MCF 10A (cell line): ENCODE measurements around the gene CDK1. TPM values are rescaled to one million over a fixed set of nuclear protein-coding genes. Genes with fewer than 3 reads are reported as not detected.

Experiments
- BruUV-seq: library from RNA; stranded (reverse); fragments of 400-500 nt; replicated peaks from 2 replicates; lab custom pipeline; 2021; lab: Mats Ljungman, UMichigan
- CTCF ChIA-PET: fragments of 300-600 bp; sonication (Branson Sonifier 250); formaldehyde crosslinking; extraction: SDS; loops from one replicate; lab custom pipeline; 2021; ENCODE audit warnings: antibody characterized with exemption, inconsistent platforms; lab: Yijun Ruan, JAX
- POLR2A ChIA-PET: fragments of 300-600, 350-650 bp; sonication (Branson Sonifier 250); formaldehyde crosslinking; extraction: SDS; loops from one replicate; lab custom pipeline; 2020; ENCODE audit warnings: antibody characterized with exemption, inconsistent platforms; lab: Yijun Ruan, JAX
- DNase-seq: peaks from one replicate; pipeline ENCODE4 v3.0.0-alpha.2; 2018; ENCODE audit not compliant: unreplicated experiment
- H3K27ac Mint-ChIP-seq: one replicate; pipeline ENCODE4 v1.8.0; 2022; ENCODE audit warnings: mild to moderate bottlenecking, low read depth, mixed read lengths; ENCODE audit not compliant: unreplicated experiment
- H3K27me3 Mint-ChIP-seq: one replicate; pipeline ENCODE4 v1.8.0; 2022; ENCODE audit warnings: mixed read lengths; ENCODE audit not compliant: insufficient read depth, unreplicated experiment
- H3K36me3 Mint-ChIP-seq: one replicate; pipeline ENCODE4 v1.8.0; 2022; ENCODE audit warnings: mild to moderate bottlenecking, moderate library complexity, mixed read lengths; ENCODE audit not compliant: insufficient read depth, unreplicated experiment
- H3K4me1 Mint-ChIP-seq: one replicate; pipeline ENCODE4 v1.8.0; 2022; ENCODE audit warnings: mixed read lengths; ENCODE audit not compliant: insufficient read depth, unreplicated experiment
- H3K4me3 Mint-ChIP-seq: one replicate; pipeline ENCODE4 v1.8.0; 2022; ENCODE audit warnings: mild to moderate bottlenecking, moderate library complexity, mixed read lengths; ENCODE audit not compliant: unreplicated experiment
- H3K9me3 Mint-ChIP-seq: one replicate; pipeline ENCODE4 v1.8.0; 2022; ENCODE audit warnings: mixed read lengths; ENCODE audit not compliant: unreplicated experiment
- CTCF ChIP-seq: fragments of 200-600 bp; IDR thresholded peaks from one replicate; pipeline ENCODE4 v1.8.0; 2022; ENCODE audit warnings: antibody characterized with exemption, mild to moderate bottlenecking; ENCODE audit not compliant: unreplicated experiment
- intact Hi-C: fragments of 100-400 bp; cut with micrococcal nuclease; formaldehyde crosslinking; loops from 2 replicates; pipeline ENCODE4 v1.14.1; 2022
- total RNA-seq: library from RNA; stranded (reverse); gene quantifications from 2 replicates; pipeline ENCODE4 v1.2.3, GENCODE V29; 2022

The CDK1 gene
- total RNA-seq, 1 experiment from 2014 or later, result 48.8 TPM

DNA sequence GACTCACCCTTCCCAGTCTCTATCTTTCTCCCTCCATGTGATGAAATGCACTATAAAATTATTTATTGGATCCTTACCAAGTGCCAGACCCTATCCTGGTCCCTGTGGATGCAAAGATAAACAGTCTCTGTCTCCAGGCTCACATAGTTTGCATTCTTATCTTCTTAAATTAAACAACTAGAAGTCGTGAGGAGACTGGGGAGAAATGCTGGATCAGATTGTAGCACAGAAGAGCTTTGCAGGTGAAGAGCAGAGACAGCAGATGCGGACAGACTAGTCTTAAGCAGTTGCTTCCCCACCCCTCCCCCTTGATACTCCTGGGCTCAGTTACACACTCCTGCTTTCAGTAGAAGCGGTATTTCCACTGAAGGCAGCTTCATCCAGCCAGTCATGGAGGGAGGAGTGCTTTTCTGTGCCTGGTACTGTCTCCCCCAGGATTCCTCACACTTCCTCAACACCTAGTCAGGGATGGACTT lies 20.8 kb upstream of the CDK1 start:
- Mint-ChIP-seq H3K27me3 (no peaks in the 10 kb centered on the region), H3K36me3 (no peaks in the 10 kb centered on the region), H3K9me3 (no peaks in the 10 kb centered on the region), H3K4me3 (no peak overlapping the region), H3K4me1 (peaks cover 13% of the 10 kb centered on the region), H3K27ac (no peak overlapping the region)
- intact Hi-C loops, result no loop called here
- BruUV-seq, result no TSS peak
- POLR2A ChIA-PET, result interaction anchor here (0.6 to 1.2 kb wide), 3 partner anchors 18 to 455 kb away, joined by 3 to 4 read pairs (median 3); no protein-coding TSS in a partner anchor
- no peak for DNase-seq
- TF ChIP-seq CTCF, result no peak
- CTCF ChIA-PET, result interaction anchor here (0.6 to 1.6 kb wide), 4 partner anchors 9 to 312 kb away, joined by 3 to 5 read pairs (median 4); no protein-coding TSS in a partner anchor

DNA sequence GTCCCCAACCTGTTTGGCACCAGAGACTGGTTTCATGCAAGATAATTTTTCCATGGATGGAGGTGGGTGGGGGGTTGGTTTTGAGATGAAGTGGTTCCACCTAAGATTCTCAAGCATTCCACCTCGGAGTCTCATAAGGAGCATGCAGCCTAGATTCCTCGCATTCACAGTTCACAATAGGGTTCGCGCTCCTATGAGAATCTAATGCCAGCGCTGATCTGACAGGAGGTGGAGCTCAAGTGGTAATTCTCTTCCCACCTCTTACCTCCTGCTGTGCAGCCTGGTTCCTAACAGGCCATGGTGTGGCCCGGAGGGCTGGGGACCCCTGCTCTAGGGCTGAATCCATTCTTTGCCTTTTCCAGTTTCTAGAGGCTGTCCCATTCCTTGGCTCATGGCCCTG lies 19.1 kb upstream of the CDK1 start:
- ChIA-PET POLR2A (no interaction called here), CTCF (interaction anchor here (0.6 to 2.8 kb wide), 3 partner anchors 10 to 77 kb away, joined by 3 to 7 read pairs (median 3); no protein-coding TSS in a partner anchor)
- DNase-seq, result no peak
- Mint-ChIP-seq H3K9me3 (no peaks in the 10 kb centered on the region), H3K4me1 (peaks cover 13% of the 10 kb centered on the region), H3K36me3 (no peaks in the 10 kb centered on the region), H3K4me3 (no peak overlapping the region), H3K27ac (no peak overlapping the region), H3K27me3 (no peaks in the 10 kb centered on the region)
- intact Hi-C loops, result no loop called here
- TF ChIP-seq CTCF, result no peak
- no TSS peak for BruUV-seq

GRCh38 chr10:60760711-60761210 lies 17.5 kb upstream of the CDK1 start:
- no peak for TF ChIP-seq CTCF
- H3K4me3 Mint-ChIP-seq, result no peak overlapping the region
- H3K9me3 Mint-ChIP-seq, result peaks cover 8% of the 10 kb centered on the region
- intact Hi-C loops, result no loop called here
- no TSS peak for BruUV-seq
- H3K36me3 Mint-ChIP-seq, result no peaks in the 10 kb centered on the region
- H3K27ac Mint-ChIP-seq, result peak overlapping the region; percentile 35
- H3K27me3 Mint-ChIP-seq, result no peaks in the 10 kb centered on the region
- POLR2A ChIA-PET, result interaction anchor here (0.6 to 2.0 kb wide), 13 partner anchors 10 to 617 kb away, joined by 3 to 11 read pairs (median 4); no protein-coding TSS in a partner anchor
- peak; percentile 20 for DNase-seq
- CTCF ChIA-PET, result interaction anchor here (0.6 to 2.8 kb wide), 9 partner anchors 9 to 952 kb away, joined by 3 to 7 read pairs (median 3); no protein-coding TSS in a partner anchor
- peaks cover 13% of the 10 kb centered on the region for H3K4me1 Mint-ChIP-seq

DNA sequence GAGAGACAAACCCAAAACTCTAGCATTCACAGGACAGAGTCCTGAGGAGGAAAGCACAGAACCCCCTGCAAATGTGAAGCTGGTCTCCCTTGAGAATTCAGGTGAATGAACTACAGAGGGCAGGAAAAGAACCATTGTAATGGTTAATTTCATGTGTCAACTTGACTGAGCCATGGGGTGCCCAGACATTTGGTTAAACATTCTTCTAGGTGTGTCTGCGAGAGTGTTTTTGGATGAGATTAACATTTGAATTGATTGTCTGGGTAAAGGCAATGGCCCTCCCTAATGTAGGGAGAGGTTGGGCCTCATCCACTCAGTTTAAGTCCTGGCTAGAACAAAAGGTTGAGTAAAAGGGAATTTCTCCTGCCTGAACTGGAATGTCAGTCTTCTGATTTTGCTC lies 15.7 kb upstream of the CDK1 start:
- no peak for DNase-seq
- no peak for TF ChIP-seq CTCF
- no TSS peak for BruUV-seq
- H3K4me1 Mint-ChIP-seq, result peaks cover 17% of the 10 kb centered on the region
- peaks cover 8% of the 10 kb centered on the region for H3K9me3 Mint-ChIP-seq
- CTCF ChIA-PET, result interaction anchor here (0.6 kb wide), 1 partner anchor 50 kb away, joined by 3 read pairs; no protein-coding TSS in a partner anchor
- H3K36me3 Mint-ChIP-seq, result no peaks in the 10 kb centered on the region
- intact Hi-C loops, result no loop called here
- no peak overlapping the region for H3K27ac Mint-ChIP-seq
- POLR2A ChIA-PET, result no interaction called here
- H3K27me3 Mint-ChIP-seq, result no peaks in the 10 kb centered on the region
- H3K4me3 Mint-ChIP-seq, result no peak overlapping the region
